ENCODE data around the gene ARF3.

Gene ARF3

GRCh38 chr12:48957141-48958048 lies at the start of gene ARF3:
Gene ARF3, minus strand, starts transcription at chr12:48957487. Its CDS starts 16,392 bp downstream, at chr12:48941095.
- peak; percentile 94 for DNase-seq (ENCODE audit: low spot score)

- no peak for DNase-seq (ENCODE audit: low spot score)
Observed at GRCh38 chr12:49000346-49000745, 43.1 kb upstream of the ARF3 start.

- no peak for DNase-seq (ENCODE audit: low spot score)
Observed at GRCh38 chr12:48999371-49000131, 42.3 kb upstream of the ARF3 start, which contains the start of gene DDN. Gene DDN, minus strand, starts transcription at chr12:48999375. Its CDS starts 88 bp downstream, at chr12:48999287.

GRCh38 chr12:48998497-48999353 lies 41.4 kb upstream of the ARF3 start:
- no peak for DNase-seq (ENCODE audit: low spot score)

GRCh38 chr12:48997719-48998496 lies 40.6 kb upstream of the ARF3 start:
- no peak for DNase-seq (ENCODE audit: low spot score)

GRCh38 chr12:48996794-48997718 lies 39.8 kb upstream of the ARF3 start:
- DNase-seq (ENCODE audit: low spot score), result no peak

GRCh38 chr12:48995086-48995879 lies 38.0 kb upstream of the ARF3 start:
- DNase-seq (ENCODE audit: low spot score), result peak; percentile 97

- DNase-seq (ENCODE audit: low spot score), result no peak
Observed at GRCh38 chr12:48994224-48995085, 37.2 kb upstream of the ARF3 start.

GRCh38 chr12:48993787-48994186 lies 36.5 kb upstream of the ARF3 start:
- DNase-seq (ENCODE audit: low spot score), result no peak

- DNase-seq (ENCODE audit: low spot score), result no peak
Observed at GRCh38 chr12:48991247-48992050, 34.2 kb upstream of the ARF3 start.

- no peak for DNase-seq (ENCODE audit: low spot score)
Observed at GRCh38 chr12:48990552-48990951, 33.3 kb upstream of the ARF3 start.

- DNase-seq (ENCODE audit: low spot score), result peak; percentile 72
Observed at GRCh38 chr12:48988030-48988649, 30.9 kb upstream of the ARF3 start.

GRCh38 chr12:48986720-48987291 lies 29.5 kb upstream of the ARF3 start:
- no peak for DNase-seq (ENCODE audit: low spot score)

- no peak for DNase-seq (ENCODE audit: low spot score)
Observed at GRCh38 chr12:48985901-48986300, 28.6 kb upstream of the ARF3 start.

GRCh38 chr12:48985475-48985897 lies 28.2 kb upstream of the ARF3 start:
- DNase-seq (ENCODE audit: low spot score), result no peak

GRCh38 chr12:48982397-48983080 lies 25.3 kb upstream of the ARF3 start:
- no peak for DNase-seq (ENCODE audit: low spot score)
